ENCODE data around the gene FRMD4A.

The FRMD4A gene

GRCh38 chr10:14318007-14318406 is 12.7 kb downstream of the FRMD4A start:
- no peak overlapping the region for H3K4me3 ChIP-seq (replicated peaks; ENCODE audit: low read depth, low read length)
- no peak for DNase-seq (ENCODE audit: extremely low read depth, low read depth)
- TF ChIP-seq, protein P1, sequence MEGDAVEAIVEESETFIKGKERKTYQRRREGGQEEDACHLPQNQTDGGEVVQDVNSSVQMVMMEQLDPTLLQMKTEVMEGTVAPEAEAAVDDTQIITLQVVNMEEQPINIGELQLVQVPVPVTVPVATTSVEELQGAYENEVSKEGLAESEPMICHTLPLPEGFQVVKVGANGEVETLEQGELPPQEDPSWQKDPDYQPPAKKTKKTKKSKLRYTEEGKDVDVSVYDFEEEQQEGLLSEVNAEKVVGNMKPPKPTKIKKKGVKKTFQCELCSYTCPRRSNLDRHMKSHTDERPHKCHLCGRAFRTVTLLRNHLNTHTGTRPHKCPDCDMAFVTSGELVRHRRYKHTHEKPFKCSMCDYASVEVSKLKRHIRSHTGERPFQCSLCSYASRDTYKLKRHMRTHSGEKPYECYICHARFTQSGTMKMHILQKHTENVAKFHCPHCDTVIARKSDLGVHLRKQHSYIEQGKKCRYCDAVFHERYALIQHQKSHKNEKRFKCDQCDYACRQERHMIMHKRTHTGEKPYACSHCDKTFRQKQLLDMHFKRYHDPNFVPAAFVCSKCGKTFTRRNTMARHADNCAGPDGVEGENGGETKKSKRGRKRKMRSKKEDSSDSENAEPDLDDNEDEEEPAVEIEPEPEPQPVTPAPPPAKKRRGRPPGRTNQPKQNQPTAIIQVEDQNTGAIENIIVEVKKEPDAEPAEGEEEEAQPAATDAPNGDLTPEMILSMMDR (IDR thresholded peaks at IDR 0.05; ENCODE audit: low read depth, low read length, missing control alignments), result no peak

DNA sequence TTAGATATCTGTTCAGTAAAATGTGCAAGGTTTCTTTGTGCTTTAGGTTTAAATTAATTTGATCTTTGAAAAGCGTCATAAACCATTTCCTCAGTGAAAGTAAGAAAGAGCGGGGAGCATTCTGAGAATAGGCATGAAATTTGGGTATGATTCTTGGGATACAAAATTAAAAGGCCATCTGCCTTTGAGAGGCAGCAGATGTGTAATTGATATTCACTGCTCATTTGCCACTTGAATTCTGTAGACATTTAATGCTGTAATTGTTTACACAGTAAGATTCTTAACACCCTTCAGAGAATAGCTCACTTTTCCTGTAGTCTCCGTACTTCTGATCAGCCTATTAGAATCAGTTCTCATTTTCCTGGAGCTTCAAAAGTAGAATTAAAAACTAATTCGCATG is 18.7 kb downstream of the FRMD4A start:
- TF ChIP-seq, protein P1 (IDR thresholded peaks at IDR 0.05; ENCODE audit: low read depth, low read length, missing control alignments), result no peak
- no peak for DNase-seq (ENCODE audit: extremely low read depth, low read depth)
- no peak overlapping the region for H3K4me3 ChIP-seq (replicated peaks; ENCODE audit: low read depth, low read length)

GRCh38 chr10:14311206-14311957 is 19.3 kb downstream of the FRMD4A start:
- H3K4me3 ChIP-seq (replicated peaks; ENCODE audit: low read depth, low read length), result no peak overlapping the region
- TF ChIP-seq, protein P1 (IDR thresholded peaks at IDR 0.05; ENCODE audit: low read depth, low read length, missing control alignments), result no peak
- DNase-seq (ENCODE audit: extremely low read depth, low read depth), result no peak

DNA sequence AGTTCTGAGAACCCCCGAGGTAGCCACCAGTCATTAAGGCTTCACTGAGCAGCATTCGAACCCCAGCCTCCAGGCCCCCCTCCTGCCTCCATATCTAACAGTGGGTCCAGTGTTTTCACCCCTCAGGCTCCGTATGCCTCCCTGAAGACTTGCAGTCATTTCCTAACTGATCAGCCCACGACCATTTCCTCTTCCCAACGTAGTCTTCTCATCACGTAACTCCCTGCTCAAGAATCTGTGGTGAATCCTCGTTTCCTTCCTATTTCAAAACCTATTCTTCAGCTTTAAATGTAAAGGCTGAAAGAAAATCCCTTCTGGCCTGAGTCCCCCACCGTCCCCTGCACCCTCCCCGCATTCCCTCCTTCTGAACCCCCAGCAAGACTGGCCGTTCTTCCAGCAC is 21.1 kb downstream of the FRMD4A start:
- DNase-seq (ENCODE audit: extremely low read depth, low read depth), result no peak
- no peak overlapping the region for H3K4me3 ChIP-seq (replicated peaks; ENCODE audit: low read depth, low read length)
- TF ChIP-seq, protein P1 (IDR thresholded peaks at IDR 0.05; ENCODE audit: low read depth, low read length, missing control alignments), result no peak

DNA sequence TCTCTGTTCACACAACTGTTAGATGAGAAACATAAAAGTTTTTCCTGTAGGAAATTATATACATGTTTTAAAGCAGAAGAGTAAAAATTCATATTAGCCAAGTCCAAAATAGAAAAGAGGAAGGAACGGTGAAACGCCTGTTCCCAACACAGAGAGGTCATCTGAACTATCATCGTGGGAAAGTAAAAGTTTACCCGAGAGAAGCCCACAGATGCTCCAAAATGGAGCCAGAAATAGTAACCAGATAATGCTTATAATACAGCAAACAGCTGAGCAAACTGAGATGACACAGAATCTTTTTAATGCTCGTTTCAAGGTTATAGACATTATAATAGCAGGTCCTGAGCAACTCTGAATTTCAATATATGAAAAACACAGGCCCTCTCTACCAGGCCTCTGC is 24.5 kb downstream of the FRMD4A start:
- no peak overlapping the region for H3K4me3 ChIP-seq (replicated peaks; ENCODE audit: low read depth, low read length)
- DNase-seq (ENCODE audit: extremely low read depth, low read depth), result no peak
- TF ChIP-seq, protein P1 (IDR thresholded peaks at IDR 0.05; ENCODE audit: low read depth, low read length, missing control alignments), result no peak

GRCh38 chr10:14304046-14304445 is 26.7 kb downstream of the FRMD4A start:
- H3K4me3 ChIP-seq (replicated peaks; ENCODE audit: low read depth, low read length), result no peak overlapping the region
- DNase-seq (ENCODE audit: extremely low read depth, low read depth), result no peak
- TF ChIP-seq, protein P1 (IDR thresholded peaks at IDR 0.05; ENCODE audit: low read depth, low read length, missing control alignments), result no peak

- TF ChIP-seq, protein P1 (IDR thresholded peaks at IDR 0.05; ENCODE audit: low read depth, low read length, missing control alignments), result peak; percentile 43
- H3K4me3 ChIP-seq (replicated peaks; ENCODE audit: low read depth, low read length), result no peak overlapping the region
- DNase-seq (ENCODE audit: extremely low read depth, low read depth), result no peak
These were observed 28.7 kb downstream of the FRMD4A start for GRCh38 chr10:14302035-14302434.
